AML-193 (cell line): ENCODE data around the gene ACTA2.

Source experiments
- DNase-seq, 2 experiments: peaks; one replicate each; lab custom pipeline; 2025; lab: John Stamatoyannopoulos, UW

ACTA2 gene

DNA sequence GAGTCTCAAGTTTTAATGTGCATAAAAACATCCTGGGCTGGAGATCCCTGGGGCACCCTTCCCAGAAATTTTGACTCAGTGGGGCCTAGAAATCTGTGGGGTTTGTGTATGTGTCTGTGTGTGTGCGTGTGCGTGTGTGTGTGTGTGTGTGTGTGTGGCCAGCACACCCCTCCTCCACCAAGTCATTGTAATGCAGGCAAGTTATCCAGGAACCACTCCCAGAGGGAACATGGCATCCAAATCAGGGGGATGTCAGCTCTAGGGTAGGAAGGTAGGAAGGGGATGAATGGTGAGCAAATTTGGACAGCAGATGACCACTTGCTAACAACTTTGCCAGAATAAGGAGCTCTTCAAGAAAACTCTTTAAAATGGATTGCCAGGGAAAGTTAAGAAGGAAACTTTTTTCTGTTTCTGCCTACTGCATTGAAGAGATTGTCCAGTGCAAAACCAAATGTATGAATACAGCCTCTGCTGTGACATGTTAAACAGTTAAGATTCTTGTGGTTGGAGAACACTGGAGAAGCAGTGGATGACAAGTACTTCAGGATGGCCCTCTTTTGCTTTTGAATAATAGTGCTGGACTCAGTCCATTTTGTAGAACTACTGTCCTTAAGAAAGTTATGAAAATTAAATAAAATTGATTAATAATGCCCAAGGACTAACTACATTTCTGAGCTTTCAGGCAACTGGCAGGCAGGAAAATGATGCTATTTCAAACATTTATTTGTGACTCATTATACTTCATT is 60.2 kb downstream of the ACTA2 start:
- no peak for DNase-seq

DNA sequence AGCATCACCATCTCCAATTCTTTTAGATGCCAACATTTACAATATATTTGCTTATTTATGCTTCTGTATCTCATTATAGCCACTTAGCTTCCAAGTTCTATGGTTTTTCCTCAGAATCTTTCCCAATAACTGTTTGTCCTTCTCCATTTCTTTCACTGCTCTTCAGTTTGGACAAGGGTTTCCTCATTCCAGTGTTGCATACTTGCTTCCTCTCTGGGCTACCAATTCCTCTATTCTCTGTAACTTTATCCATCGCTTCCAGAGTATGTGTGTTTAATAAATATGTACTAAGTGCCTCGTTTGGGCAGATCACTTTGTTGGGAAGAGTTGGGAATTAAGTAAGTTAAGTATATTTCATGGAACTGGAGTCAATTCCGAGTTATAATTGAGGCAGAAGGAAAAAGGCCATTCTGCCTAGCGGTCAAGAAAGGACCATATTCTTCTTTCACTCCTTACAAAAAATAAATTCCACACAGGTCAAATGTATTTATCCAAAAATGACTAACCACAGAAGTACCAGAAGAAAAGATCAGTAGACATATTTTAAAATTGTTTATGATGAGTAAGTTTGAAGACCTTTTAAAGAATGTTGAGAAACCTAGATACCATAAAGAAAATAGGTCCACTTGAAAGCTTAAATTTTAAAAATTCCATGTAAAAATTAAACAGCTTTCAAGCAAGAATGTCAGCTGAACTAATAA is 61.7 kb downstream of the ACTA2 start:
- DNase-seq, result peak in 1 of 2 experiments; percentile 19

DNA sequence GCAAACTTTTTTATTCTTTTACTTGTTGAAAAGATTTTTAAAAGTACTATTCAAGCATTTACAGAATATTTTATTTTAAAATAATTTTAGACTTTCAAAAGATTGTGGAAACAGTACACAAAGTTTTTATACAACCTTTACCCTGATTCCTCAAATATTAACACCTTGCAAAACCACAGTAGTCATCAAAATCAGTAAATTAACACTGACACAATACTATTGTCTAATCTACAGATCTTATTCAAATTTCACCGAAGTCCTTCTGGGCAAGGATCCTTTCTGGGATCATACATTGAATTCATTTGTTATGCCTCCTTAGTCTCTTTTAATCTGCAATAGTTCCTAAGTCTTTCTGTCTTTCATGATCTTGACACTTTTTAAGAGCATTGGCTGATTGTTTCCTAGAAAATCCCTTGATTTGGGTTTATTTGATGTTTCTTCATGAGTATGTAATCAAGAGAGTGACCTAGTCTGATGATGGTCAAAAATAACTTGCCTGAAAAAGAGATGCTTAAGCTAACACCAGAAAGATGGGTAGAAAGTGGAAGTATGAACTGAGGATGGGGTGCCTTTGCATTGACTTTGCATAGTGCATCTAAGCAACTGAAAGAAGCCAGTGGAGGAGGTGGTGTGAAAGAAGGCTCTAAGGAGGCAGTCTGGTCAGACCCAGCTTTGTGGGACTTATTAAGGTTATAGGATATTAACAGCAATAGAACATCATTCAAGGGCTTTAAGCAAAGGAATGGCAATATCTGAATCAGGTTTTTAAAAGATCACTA is 62.8 kb downstream of the ACTA2 start:
- DNase-seq, result no peak

DNA sequence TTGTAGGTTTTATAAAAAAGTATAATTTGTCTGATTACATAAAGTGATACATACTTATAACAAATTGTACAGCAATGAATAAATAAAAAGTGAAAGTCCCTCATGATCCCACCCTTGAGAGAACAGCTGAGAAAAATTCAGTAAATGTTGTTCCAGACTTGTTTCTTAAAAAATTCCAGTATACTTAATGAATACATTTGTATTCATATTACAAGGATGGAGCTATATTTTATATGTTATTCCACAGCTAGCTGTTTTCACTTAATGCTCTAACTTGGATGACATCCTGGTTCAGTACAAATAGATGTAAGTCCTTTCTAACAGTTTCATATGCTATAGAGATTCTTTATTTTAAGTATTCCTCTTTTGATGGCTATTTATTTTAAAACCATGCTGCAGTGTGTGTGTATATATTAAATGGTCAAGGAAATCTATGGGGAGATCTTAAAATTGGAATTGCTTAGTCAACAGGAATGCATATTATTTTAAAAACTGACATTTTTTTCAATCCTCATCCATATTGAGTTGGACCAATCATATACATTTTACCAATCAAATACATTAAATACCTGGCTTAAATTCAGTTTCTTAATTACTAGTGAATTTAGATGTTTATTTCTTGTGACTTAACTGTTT is 63.6 kb downstream of the ACTA2 start:
- DNase-seq, result no peak

DNA sequence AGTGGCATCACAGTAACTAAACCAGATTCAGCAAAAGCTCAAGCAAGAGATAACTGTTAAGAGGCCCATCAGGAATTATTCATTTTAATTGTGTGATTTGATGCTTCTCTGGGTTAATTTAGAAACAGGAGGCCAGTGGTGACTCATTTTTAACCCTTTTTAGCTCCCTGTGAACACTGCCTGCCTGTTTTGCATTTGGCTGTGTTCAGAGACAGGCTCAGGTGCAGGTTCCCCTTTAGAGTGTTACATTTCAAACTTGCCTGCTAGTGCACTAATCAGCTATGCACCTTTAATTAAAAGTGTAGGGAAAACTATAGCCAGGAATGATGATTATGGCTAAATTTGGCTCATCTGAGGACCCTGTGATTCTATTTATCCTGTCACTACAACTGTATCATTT is 66.0 kb downstream of the ACTA2 start:
- no peak for DNase-seq
